KOPT-K1 (cell line): ENCODE results near the gene PRR20E.
"Not testable (repeated sequence)": the region's sequence is repeated elsewhere in the genome, so short reads cannot be mapped to it uniquely, and the experiment has no call there.

Experiments
- H3K27ac ChIP-seq: fragments of 200-600 bp; sonication (generic); 2 replicates; pipeline ENCODE4 v1.5.1; 2016; ENCODE audit warnings: antibody characterized with exemption, mild to moderate bottlenecking, low read depth, low read length; ENCODE audit not compliant: poor library complexity, severe bottlenecking
- H3K36me3 ChIP-seq: fragments of 200-600 bp; sonication (generic); 2 replicates; pipeline ENCODE4 v1.5.1; 2017; ENCODE audit warnings: antibody characterized with exemption, mild to moderate bottlenecking, low read length, moderate library complexity; ENCODE audit not compliant: insufficient read depth
- H3K9me3 ChIP-seq: fragments of 200-600 bp; sonication (generic); 2 replicates; pipeline ENCODE4 v1.5.1; 2017; ENCODE audit warnings: antibody characterized with exemption, low read length, mild to moderate bottlenecking; ENCODE audit not compliant: insufficient read depth, poor library complexity, severe bottlenecking

Gene PRR20E

DNA sequence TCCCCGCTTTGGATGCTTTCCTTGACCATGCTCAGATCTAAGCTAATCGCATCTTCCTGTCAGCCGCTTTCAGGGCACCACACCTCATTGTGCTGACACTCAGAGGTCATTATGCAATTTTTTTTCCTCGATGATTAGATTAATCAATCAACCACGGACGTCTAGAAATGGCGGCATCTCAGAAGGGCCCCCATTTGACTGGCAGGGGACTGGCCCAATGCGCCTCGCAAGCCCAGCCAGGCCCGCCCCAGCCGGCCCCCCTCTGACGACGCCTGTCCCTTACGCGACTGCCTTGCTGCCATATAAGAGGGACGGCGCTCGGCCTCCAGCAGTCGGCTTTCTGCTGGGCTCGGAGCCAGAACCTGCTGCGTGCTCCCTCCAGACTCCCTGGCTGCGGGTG lies at the start of gene PRR20E:
Gene PRR20E (plus strand): TSS at position 301 of the 400 bp plus-strand sequence. CDS start 387 bp downstream, outside the sequence.
- H3K36me3 ChIP-seq, H3K9me3 ChIP-seq, H3K27ac ChIP-seq: not testable (repeated sequence)

DNA sequence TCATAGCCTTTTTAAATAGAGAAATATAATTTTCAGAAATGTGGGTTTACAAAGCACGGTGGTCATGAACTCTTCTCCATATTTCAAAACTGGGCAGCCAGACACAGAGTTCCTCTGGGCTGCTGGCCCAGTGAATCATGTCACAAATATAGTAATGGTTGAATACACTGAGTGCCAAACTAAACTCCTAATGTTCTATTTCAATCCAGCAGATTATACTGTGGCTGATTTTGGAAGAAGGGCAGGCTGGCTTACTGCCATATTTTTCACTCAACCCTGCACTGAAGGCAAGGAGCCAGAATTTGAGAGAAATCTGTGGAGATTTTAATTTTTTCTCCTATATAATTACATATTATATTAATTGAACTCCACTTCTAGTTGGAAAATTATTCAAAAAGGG lies 43.3 kb upstream of the PRR20E start:
- no peaks in the 10 kb centered on the region for H3K36me3 ChIP-seq
- no peaks in the 10 kb centered on the region for H3K9me3 ChIP-seq
- H3K27ac ChIP-seq, result no peak overlapping the region

GRCh38 chr13:57128909-57129308 lies 38.1 kb upstream of the PRR20E start:
- Histone ChIP-seq H3K36me3 (no peaks in the 10 kb centered on the region), H3K9me3 (no peaks in the 10 kb centered on the region)

GRCh38 chr13:57136093-57136492 lies 30.9 kb upstream of the PRR20E start:
- Histone ChIP-seq H3K36me3 (no peaks in the 10 kb centered on the region), H3K9me3 (no peaks in the 10 kb centered on the region), H3K27ac (no peak overlapping the region)

More at GRCh38 chr13:57128909-57129308, 38.1 kb upstream of the PRR20E start:
- no peak overlapping the region for H3K27ac ChIP-seq

DNA sequence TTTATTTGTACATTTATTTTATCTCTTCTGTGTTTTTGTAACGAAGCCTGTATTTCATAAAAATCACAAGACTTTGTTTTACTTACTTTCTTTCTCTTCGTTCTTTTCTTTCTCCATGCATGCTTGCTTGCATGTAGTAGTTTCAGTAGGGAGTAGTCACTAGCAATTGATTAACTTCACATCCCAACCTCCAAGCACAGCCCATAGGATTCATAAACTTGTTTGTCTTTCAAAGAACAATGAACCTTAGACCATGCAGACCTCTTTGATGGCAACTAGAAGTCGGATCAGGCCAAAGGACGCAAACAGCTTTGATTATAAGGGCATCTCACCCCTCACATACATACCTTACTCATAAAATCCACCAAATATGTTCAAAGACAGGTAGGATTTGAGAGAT lies 29.4 kb upstream of the PRR20E start:
- Histone ChIP-seq H3K36me3 (no peaks in the 10 kb centered on the region), H3K9me3 (no peaks in the 10 kb centered on the region), H3K27ac (no peak overlapping the region)

DNA sequence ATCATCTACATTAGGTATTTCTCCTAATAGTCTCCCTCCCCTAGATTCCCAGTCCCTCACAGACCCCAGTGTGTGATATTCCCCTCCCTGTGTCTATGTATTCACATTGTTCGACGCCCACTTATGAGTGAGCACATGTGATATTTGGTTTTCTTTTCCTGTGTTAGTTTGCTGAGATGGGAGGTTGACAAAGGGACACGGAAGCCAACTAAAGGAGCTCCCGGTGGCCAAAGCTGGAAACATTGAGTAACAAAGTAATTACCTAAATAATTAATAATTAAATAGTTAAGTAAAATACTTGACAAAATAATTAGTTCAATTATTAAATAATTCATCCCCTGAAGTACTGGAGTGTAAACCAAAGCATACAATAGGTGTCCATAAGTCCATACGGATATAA lies 28.0 kb upstream of the PRR20E start:
- Histone ChIP-seq H3K27ac (no peak overlapping the region), H3K36me3 (no peaks in the 10 kb centered on the region), H3K9me3 (no peaks in the 10 kb centered on the region)

DNA sequence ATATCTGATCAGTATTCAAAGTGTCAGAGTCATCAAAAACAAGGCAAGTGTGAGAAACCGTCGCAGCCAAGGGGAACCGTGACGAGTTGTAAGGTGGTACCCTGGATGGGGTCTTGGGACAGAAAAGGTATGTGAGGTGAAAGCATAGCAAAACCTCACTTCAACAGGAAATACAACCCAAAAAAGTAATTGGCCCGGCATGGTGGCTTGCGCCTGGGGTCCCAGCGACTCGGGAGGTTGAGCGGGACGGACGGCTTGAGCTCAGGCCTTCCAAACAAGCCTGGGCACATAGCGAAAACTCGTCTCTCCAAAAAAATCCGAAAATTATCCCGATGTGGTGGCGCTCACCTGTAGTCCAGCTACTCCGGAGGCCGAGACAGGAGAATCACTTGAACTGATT lies 27.2 kb upstream of the PRR20E start:
- not testable (repeated sequence) for H3K27ac ChIP-seq, H3K9me3 ChIP-seq, H3K36me3 ChIP-seq

DNA sequence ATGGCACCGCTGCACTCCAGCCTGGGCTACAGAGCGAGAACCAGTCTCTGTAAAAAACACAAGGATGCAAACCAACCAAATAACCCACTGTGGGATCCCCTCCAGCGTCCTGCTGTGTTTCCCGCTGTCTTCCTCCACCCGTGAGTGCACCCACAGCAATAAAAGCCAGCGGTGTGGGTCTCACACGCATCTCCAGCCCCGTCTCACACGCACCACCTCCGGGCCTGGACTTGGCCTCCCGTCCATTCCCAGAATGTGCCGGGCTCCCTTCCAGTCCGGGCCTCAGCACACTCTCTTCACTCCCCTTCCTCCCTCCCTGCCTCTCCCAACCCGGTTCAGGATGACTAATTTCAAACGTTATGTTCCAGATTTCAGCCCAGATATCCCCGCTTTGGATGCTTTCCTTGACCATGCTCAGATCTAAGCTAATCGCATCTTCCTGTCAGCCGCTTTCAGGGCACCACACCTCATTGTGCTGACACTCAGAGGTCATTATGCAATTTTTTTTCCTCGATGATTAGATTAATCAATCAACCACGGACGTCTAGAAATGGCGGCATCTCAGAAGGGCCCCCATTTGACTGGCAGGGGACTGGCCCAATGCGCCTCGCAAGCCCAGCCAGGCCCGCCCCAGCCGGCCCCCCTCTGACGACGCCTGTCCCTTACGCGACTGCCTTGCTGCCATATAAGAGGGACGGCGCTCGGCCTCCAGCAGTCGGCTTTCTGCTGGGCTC lies 26.6 kb upstream of the PRR20E start, which contains the start of gene PRR20A:
Gene PRR20A (plus strand): TSS at position 684 of the 734 bp plus-strand sequence. CDS start 387 bp downstream, outside the sequence.
- H3K9me3 ChIP-seq, H3K27ac ChIP-seq, H3K36me3 ChIP-seq: not testable (repeated sequence)

DNA sequence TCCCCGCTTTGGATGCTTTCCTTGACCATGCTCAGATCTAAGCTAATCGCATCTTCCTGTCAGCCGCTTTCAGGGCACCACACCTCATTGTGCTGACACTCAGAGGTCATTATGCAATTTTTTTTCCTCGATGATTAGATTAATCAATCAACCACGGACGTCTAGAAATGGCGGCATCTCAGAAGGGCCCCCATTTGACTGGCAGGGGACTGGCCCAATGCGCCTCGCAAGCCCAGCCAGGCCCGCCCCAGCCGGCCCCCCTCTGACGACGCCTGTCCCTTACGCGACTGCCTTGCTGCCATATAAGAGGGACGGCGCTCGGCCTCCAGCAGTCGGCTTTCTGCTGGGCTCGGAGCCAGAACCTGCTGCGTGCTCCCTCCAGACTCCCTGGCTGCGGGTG lies 19.8 kb upstream of the PRR20E start, which contains the start of gene PRR20B:
Gene PRR20B (plus strand): TSS at position 301 of the 400 bp plus-strand sequence. CDS start 387 bp downstream, outside the sequence.
- H3K9me3 ChIP-seq, H3K27ac ChIP-seq, H3K36me3 ChIP-seq: not testable (repeated sequence)

- H3K9me3 ChIP-seq, H3K27ac ChIP-seq, H3K36me3 ChIP-seq: not testable (repeated sequence)
These were observed 18.9 kb upstream of the PRR20E start for GRCh38 chr13:57148106-57148505.

- H3K36me3 ChIP-seq, H3K27ac ChIP-seq, H3K9me3 ChIP-seq: not testable (repeated sequence)
These were observed 13.2 kb upstream of the PRR20E start, which contains the start of gene PRR20C for GRCh38 chr13:57153761-57154160. Gene PRR20C, plus strand, starts transcription at chr13:57154061. Its CDS starts 387 bp downstream, at chr13:57154448.

- not testable (repeated sequence) for H3K9me3 ChIP-seq, H3K27ac ChIP-seq, H3K36me3 ChIP-seq
These were observed 6.7 kb upstream of the PRR20E start, which contains the start of gene PRR20D for GRCh38 chr13:57160332-57160731. Gene PRR20D, plus strand, starts transcription at chr13:57160632. Its CDS starts 387 bp downstream, at chr13:57161019.

- H3K9me3 ChIP-seq, result no peaks in the 10 kb centered on the region
- no peak overlapping the region for H3K27ac ChIP-seq
- no peaks in the 10 kb centered on the region for H3K36me3 ChIP-seq
These were observed 24.7 kb downstream of the PRR20E start for GRCh38 chr13:57191667-57192066.

DNA sequence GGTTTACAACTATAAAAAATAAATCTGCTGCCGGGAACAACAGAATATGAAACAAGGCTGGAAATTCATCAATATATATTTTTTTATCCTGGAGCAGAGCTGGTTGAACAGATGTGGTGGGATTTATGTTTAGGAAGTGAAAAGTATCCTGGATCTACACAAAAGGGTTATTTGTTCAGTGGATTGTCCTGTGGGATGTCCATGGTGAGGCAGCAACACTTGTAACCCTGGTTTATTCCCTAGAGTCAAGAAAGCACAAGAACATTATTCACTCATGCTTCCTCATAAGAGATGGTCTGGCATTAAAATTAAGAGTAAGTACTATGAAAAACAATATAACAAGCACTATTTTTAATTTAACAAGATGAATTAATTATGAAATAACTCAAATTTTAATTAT lies 46.0 kb downstream of the PRR20E start:
- H3K36me3 ChIP-seq, result no peaks in the 10 kb centered on the region
- H3K27ac ChIP-seq, result no peak overlapping the region
- no peaks in the 10 kb centered on the region for H3K9me3 ChIP-seq
